Measurements from ENCODE around the gene PROX1. TPM values are rescaled to one million over a fixed set of nuclear protein-coding genes. Genes with fewer than 3 reads are reported as not detected.

The PROX1 gene
- total and polyA plus RNA-seq, 2 of the 4 experiments (the other 2 are of a cell fraction) = under 0.01 to 0.02 TPM

DNA sequence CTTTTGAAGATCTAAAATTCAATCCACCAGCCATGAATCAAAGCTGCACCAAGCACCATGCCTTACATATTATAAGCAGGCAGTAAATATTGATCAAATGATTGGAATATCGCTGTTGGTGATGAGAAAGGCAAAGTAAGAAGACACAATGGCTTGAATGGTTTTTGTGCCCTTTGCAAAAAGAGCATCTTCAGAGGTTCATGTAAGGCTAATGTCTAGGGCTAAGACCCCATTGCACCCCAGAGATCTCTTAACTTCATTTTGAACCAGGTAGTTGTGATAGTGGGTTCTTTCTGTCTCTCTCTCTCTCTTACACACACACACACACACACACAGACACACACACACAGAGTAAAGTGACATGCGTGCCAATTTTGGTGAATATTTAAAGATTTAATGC is 12.0 kb downstream of the PROX1 start:
- DNase-seq = no peak
- no peak overlapping the region for H4K5ac ChIP-seq (ENCODE audit: low read depth, low read length)
- H2AFZ ChIP-seq (replicated peaks; ENCODE audit: low read length, poor library complexity) = no peak overlapping the region
- WGBS, 2 experiments (ENCODE audit: extremely low coverage in 2 of 2, insufficient read length in 1 of 2) = no CpG with 5 or more reads among the region's 2 CpGs
- CTCF ChIA-PET = no interaction called here
- no peak overlapping the region for H3K9ac ChIP-seq (ENCODE audit: low read depth, low read length)
- no peak overlapping the region for H2BK20ac ChIP-seq (ENCODE audit: low read depth, low read length)
- H3K27ac ChIP-seq (ENCODE audit: insufficient read depth, low read length) = no peak overlapping the region
- intact Hi-C loops (cut with micrococcal nuclease) (no loop called here), in situ Hi-C loops (cut with MboI; ENCODE audit: low sequenced_read_pairs) (no loop called here), dilution Hi-C loops (cut with HindIII; ENCODE audit: low sequenced_read_pairs, unreplicated experiment) (no loop called here)
- H3K36me3 ChIP-seq (ENCODE audit: control insufficient read depth, insufficient read depth, low read length) = no peaks in the 10 kb centered on the region
- H3K4me2 ChIP-seq (ENCODE audit: low read depth, low read length) = no peak overlapping the region
- no peak for TF ChIP-seq RAD21 (IDR thresholded peaks at IDR 0.05; ENCODE audit: low read length)
- no peak for TF ChIP-seq NFE2L2 (IDR thresholded peaks at IDR 0.05; ENCODE audit: low read depth, low read length)
- TF ChIP-seq, protein P1, sequence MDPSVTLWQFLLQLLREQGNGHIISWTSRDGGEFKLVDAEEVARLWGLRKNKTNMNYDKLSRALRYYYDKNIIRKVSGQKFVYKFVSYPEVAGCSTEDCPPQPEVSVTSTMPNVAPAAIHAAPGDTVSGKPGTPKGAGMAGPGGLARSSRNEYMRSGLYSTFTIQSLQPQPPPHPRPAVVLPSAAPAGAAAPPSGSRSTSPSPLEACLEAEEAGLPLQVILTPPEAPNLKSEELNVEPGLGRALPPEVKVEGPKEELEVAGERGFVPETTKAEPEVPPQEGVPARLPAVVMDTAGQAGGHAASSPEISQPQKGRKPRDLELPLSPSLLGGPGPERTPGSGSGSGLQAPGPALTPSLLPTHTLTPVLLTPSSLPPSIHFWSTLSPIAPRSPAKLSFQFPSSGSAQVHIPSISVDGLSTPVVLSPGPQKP (IDR thresholded peaks at IDR 0.05; ENCODE audit: borderline replicate concordance, low read depth, low read length) = no peak
- TF ChIP-seq, protein P2, sequence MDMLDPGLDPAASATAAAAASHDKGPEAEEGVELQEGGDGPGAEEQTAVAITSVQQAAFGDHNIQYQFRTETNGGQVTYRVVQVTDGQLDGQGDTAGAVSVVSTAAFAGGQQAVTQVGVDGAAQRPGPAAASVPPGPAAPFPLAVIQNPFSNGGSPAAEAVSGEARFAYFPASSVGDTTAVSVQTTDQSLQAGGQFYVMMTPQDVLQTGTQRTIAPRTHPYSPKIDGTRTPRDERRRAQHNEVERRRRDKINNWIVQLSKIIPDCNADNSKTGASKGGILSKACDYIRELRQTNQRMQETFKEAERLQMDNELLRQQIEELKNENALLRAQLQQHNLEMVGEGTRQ (IDR thresholded peaks at IDR 0.05; ENCODE audit: low read depth, low read length) = no peak
- no peak for TF ChIP-seq BHLHE40 (IDR thresholded peaks at IDR 0.05; ENCODE audit: low read depth, low read length)
- no peak for TF ChIP-seq FOS (IDR thresholded peaks at IDR 0.05; ENCODE audit: low read depth, low read length)
- no peak for TF ChIP-seq SMC3 (IDR thresholded peaks at IDR 0.05; ENCODE audit: low read depth, low read length)
- H3K9me1 ChIP-seq (ENCODE audit: insufficient read depth, low read length) = no peaks in the 10 kb centered on the region
- no peak overlapping the region for H3K18ac ChIP-seq (ENCODE audit: low read depth, low read length)
- H2AK5ac ChIP-seq (ENCODE audit: low read depth, low read length) = no peak overlapping the region
- H3K27me3 ChIP-seq (ENCODE audit: control insufficient read depth, insufficient read depth, low read length) = peaks cover 7% of the 10 kb centered on the region
- H3K14ac ChIP-seq (replicated peaks; ENCODE audit: low read depth, low read length) = no peak overlapping the region
- no peaks in the 10 kb centered on the region for H3K9me3 ChIP-seq (ENCODE audit: control insufficient read depth, insufficient read depth, low read length)
- no TSS peak for BruUV-seq (replicated peaks)
- H4K8ac ChIP-seq (ENCODE audit: low read depth in 2 of 2, low read length in 2 of 2) = no peak overlapping the region
- H3K23ac ChIP-seq (ENCODE audit: low read depth, low read length) = no peak overlapping the region
- no peak overlapping the region for H4K91ac ChIP-seq (ENCODE audit: insufficient read depth, low read depth, low read length)
- no peak overlapping the region for H3K4me3 ChIP-seq (ENCODE audit: insufficient read depth, low read depth, low read length)
- no peaks in the 10 kb centered on the region for H3K79me1 ChIP-seq (ENCODE audit: low read depth in 1 of 2, low read length in 2 of 2)
- no peak overlapping the region for H3K56ac ChIP-seq (ENCODE audit: extremely low read depth, insufficient read depth, low read length)
- H2AK9ac ChIP-seq (replicated peaks; ENCODE audit: low read depth, low read length, poor library complexity) = no peak overlapping the region
- POLR2A ChIA-PET (ENCODE audit: unreplicated experiment) = no interaction called here
- no peak for ATAC-seq (ENCODE audit: low read depth)
- no peak overlapping the region for H3K4ac ChIP-seq (ENCODE audit: low read depth, low read length)
- no peak overlapping the region for H2BK120ac ChIP-seq (ENCODE audit: low read depth, low read length)
- H4K20me1 ChIP-seq (ENCODE audit: insufficient read depth, low read length) = no peaks in the 10 kb centered on the region
- no peak overlapping the region for H2BK15ac ChIP-seq (ENCODE audit: low read depth, low read length)
- H3K4me1 ChIP-seq (ENCODE audit: control insufficient read depth, insufficient read depth, low read length) = no peaks in the 10 kb centered on the region
- no peak overlapping the region for H2BK5ac ChIP-seq (ENCODE audit: low read depth, low read length, poor library complexity, severe bottlenecking)

Measured in IMR-90 (cell line).